H1 (cell line): ENCODE results near the gene ITPR1. TPM values are rescaled to one million over a fixed set of nuclear protein-coding genes. Genes with fewer than 3 reads are reported as not detected.

ENCODE experiments used
- BACH1 ChIP-seq: IDR thresholded peaks from 2 replicates; pipeline ENCODE4 v1.6.1; 2012; ENCODE audit warnings: low read length, improper control_type of control experiment
- CHD7 ChIP-seq: fragments of 300-600 bp; sonication (generic); IDR thresholded peaks from 2 replicates; pipeline ENCODE4 v1.7.1; 2012; ENCODE audit warnings: low read length, moderate library complexity, mild to moderate bottlenecking, inconsistent platforms; ENCODE audit not compliant: insufficient replicate concordance
- ZNF274 ChIP-seq: IDR thresholded peaks from 2 replicates; pipeline ENCODE4 v1.7.0; 2012; ENCODE audit warnings: low read length, borderline replicate concordance; ENCODE audit errors: extremely low read depth
- polyA plus RNA-seq, 7 experiments: library from polyadenylated mRNA; depleted of rRNA in 3 of 7; stranded (reverse) in 5 of 7; unstranded in 2 of 7; fragments of >200 nt in 5 of 7; fragments of 200-250 nt in 2 of 7; gene quantifications; 1 replicate in 5 of 7; 2 replicates in 1 of 7; 4 replicates in 1 of 7; pipeline versions ENCODE4 v1.2.1 to v1.2.3, GENCODE V29; 2011 to 2013; ENCODE audit warnings: missing spikeins in 2 of 7, mixed read lengths in 2 of 7
- total RNA-seq: library from RNA; stranded (reverse); fragmentation: NEBNext Ultra II Directional; extraction: Animal tissue kit (Norgen Biotek cat#: 25700); gene quantifications from 2 replicates; pipeline ENCODE4 v1.2.1, GENCODE V29; 2021

The ITPR1 gene
- total and polyA plus RNA-seq, 2 of the 8 experiments (the other 6 are each of a cell fraction or from before 2014, with no cell fraction given) = 2.5 to 16.3 TPM

GRCh38 chr3:4731543-4732111 is 238.5 kb downstream of the ITPR1 start (continued):
- no peak for TF ChIP-seq CHD7
- TF ChIP-seq BACH1 = no peak
- TF ChIP-seq ZNF274 = no peak
